GM18505 (cell line): ENCODE measurements around the gene AAR2.

Experiments used
- ATAC-seq: cut with Tn5 transposase; IDR thresholded peaks from one replicate; pipeline ENCODE4 v1.9.1; 2021; ENCODE audit not compliant: unreplicated experiment
- POLR2A ChIP-seq: IDR thresholded peaks from 4 replicates; pipeline ENCODE4 v1.6.1; 2011; ENCODE audit warnings: borderline replicate concordance; ENCODE audit not compliant: insufficient read depth, insufficient read length; ENCODE audit errors: extremely low read depth

Gene AAR2, protein sequence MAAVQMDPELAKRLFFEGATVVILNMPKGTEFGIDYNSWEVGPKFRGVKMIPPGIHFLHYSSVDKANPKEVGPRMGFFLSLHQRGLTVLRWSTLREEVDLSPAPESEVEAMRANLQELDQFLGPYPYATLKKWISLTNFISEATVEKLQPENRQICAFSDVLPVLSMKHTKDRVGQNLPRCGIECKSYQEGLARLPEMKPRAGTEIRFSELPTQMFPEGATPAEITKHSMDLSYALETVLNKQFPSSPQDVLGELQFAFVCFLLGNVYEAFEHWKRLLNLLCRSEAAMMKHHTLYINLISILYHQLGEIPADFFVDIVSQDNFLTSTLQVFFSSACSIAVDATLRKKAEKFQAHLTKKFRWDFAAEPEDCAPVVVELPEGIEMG

GRCh38 chr20:36235892-36236785, at the start of gene AAR2:
Gene AAR2 (plus strand): TSS chr20:36236478. CDS start chr20:36239869, 3,391 bp downstream.
- peak; percentile 86 for TF ChIP-seq POLR2A
- ATAC-seq, result peak; percentile 75

GRCh38 chr20:36193977-36194712, 42.1 kb upstream of the AAR2 start:
- ATAC-seq, result no peak
- no peak for TF ChIP-seq POLR2A

DNA sequence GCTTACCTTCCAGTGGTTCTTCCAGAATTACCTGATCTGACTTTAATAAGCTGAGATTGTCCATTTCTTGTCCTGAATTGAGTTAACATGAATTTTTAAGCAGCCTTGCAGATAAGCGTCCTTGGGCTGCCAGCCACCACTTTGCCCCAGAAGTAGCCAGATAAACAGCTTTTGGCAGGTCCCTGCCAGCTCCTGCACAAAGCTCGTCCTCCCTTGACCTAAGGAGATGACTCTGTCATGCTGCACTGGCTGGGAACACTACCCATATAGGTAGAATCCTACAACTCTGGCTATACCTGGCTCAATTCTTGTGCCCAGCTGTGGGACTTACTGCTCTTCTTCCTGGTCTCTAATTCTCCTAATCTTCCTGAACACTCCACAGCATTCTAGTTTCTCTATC, 39.6 kb upstream of the AAR2 start:
- ATAC-seq, result no peak
- no peak for TF ChIP-seq POLR2A

- TF ChIP-seq POLR2A, result no peak
- ATAC-seq, result no peak
Measured at GRCh38 chr20:36197271-36197670, 39.0 kb upstream of the AAR2 start.

- TF ChIP-seq POLR2A, result no peak
- ATAC-seq, result no peak
Measured at GRCh38 chr20:36199345-36200257, 36.7 kb upstream of the AAR2 start.

GRCh38 chr20:36200451-36200850, 35.8 kb upstream of the AAR2 start:
- ATAC-seq, result no peak
- no peak for TF ChIP-seq POLR2A

- no peak for TF ChIP-seq POLR2A
- no peak for ATAC-seq
Measured at GRCh38 chr20:36201198-36201597, 35.1 kb upstream of the AAR2 start.

DNA sequence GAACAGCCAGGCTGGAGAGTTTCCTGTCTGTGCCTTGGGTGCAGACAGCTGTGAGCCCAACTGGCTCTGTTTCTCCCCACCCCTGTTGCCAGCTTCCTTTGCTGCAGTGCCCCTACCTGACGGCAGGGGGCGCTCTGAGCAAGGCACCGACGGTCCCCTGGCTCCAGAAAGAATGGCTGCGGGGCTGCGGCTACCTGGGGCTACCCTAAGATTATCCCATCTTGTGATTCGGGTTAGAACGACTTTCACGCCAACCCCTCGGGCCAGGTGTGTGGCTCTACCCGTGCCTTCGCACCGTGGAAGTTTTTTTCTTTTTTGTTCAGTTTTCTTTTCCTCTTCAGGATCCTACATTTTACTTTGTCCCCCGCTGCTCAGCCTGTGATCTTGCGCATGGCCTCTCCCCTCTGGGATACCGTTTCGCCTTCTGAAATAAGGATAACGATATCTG, 33.4 kb upstream of the AAR2 start:
- no peak for ATAC-seq
- TF ChIP-seq POLR2A, result no peak

DNA sequence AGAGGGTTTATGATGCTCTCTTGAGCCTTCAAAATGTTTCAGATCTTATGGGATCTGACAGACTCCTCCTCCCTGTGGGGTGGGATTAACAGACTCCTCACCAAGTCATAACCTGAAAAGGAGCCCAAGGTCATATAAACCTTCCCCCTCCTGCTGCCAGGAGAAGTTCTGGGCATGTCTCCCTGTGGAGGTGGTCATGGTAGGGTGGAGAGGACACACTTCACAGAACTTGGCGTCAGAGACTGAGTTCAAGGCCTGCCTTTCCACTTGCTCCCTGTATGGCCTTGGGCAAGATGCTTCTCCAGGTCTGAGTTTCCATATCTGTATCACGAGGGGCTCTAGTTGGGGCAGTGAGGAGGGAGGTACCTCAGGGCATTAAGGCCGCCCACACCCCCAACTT, 32.4 kb upstream of the AAR2 start:
- ATAC-seq, result no peak
- TF ChIP-seq POLR2A, result no peak

DNA sequence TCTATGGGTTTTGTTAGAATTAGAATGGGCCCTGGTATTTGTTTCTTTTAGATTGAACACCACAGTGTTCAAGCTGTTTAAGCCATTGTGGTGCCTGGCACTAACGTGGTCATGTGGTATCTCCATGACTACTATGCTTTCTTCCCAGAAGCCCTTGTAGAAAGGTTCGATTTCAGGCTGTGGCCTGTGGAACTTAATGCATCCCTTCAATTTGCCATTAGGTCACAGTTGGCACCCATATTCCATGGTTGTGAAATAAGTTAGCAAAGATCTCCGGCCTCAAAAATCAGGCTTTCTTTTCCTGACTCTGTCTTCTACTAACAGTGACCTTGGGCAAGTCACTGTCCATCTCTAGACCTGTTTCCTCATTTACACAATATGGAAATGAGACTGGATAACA, 31.3 kb upstream of the AAR2 start:
- TF ChIP-seq POLR2A, result no peak
- no peak for ATAC-seq

DNA sequence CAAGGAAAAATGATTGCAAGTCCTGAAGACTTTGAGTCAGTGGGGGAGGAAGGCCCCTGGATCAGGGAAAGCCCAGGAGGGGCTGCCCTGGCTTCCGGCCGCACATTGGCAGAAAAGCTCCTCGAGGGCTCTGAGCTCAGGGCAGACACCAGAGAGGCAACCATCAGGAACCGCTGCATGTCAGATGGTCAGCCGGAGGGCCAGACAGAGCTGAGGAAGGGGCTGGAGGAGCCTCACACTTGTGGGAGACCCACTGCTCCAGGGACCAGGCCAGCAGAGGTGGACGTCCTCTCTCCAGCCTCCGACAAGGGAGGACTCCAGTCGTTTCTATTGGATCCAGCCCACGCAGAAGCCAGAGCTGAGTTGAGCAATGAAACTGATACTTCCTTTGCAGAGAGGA, 30.2 kb upstream of the AAR2 start:
- no peak for ATAC-seq
- TF ChIP-seq POLR2A, result no peak

DNA sequence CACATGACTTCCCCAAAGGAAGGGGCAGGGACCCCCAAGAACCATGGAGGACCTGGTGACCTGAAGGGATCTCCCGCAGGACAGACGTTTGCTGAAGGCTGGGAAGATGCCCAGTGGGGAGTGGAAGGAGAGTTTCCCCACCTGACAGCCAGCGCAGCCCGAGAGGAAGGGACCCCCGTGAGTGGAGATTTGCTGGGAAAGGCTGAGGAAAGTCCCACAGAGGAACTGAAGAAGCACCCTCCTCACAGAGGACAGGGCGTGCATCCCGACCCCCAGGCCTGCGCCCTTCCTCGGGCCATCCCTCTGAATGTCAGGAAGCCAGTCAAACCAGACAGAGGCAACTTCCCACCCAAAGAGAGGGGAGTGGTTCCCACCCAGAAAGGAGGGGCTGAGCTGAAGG, 29.6 kb upstream of the AAR2 start:
- TF ChIP-seq POLR2A, result no peak
- no peak for ATAC-seq
